K562 (cell line): ENCODE data around the gene RTBDN. TPM values are rescaled to one million over a fixed set of nuclear protein-coding genes. Genes with fewer than 3 reads are reported as not detected.

Experiments
- CBX1 ChIP-seq: sonication (generic); IDR thresholded peaks from 2 replicates; pipeline ENCODE4 v1.6.1; 2016; ENCODE audit warnings: antibody characterized with exemption, low read depth, mild to moderate bottlenecking
- CHD1 ChIP-seq: fragments of 200-600 bp; sonication (generic); IDR thresholded peaks from one replicate; pipeline ENCODE4 v1.6.1; 2012; ENCODE audit warnings: mild to moderate bottlenecking, moderate library complexity, low read length, inconsistent platforms
- CREB3 ChIP-seq: fragments of 450-650 bp; conservative IDR thresholded peaks from 2 replicates; pipeline ENCODE4 v1.6.1; 2016; ENCODE audit warnings: missing genetic modification characterization, low read depth, mild to moderate bottlenecking, missing compliant biosample characterization, moderate library complexity
- EHMT2 ChIP-seq: fragments of 450-650 bp; IDR thresholded peaks from 2 replicates; pipeline ENCODE4 v1.6.1; 2018; ENCODE audit warnings: antibody characterized with exemption
- ELK3 ChIP-seq: fragments of 450-650 bp; formaldehyde crosslinking; IDR thresholded peaks from 2 replicates; pipeline ENCODE4 v1.4.0; 2020; ENCODE audit warnings: mild to moderate bottlenecking
- GMEB1 ChIP-seq: fragments of 250-450 bp; sonication (Bioruptor Pico); IDR thresholded peaks from 2 replicates; pipeline ENCODE4 v1.4.0; 2020; ENCODE audit warnings: mild to moderate bottlenecking
- ILF3 ChIP-seq: fragments of 450-650 bp; IDR thresholded peaks from 2 replicates; pipeline ENCODE4 v1.6.1; 2018; ENCODE audit warnings: antibody characterized with exemption, mild to moderate bottlenecking, moderate library complexity, borderline replicate concordance
- KDM2B ChIP-seq: fragments of 250-450 bp; sonication (Bioruptor Pico); IDR thresholded peaks from 2 replicates; pipeline ENCODE4 v1.8.0; 2021; ENCODE audit warnings: mild to moderate bottlenecking, moderate library complexity
- MXI1 ChIP-seq: IDR thresholded peaks from 2 replicates; pipeline ENCODE4 v1.6.1; 2011; ENCODE audit warnings: low read depth, mild to moderate bottlenecking, improper control_type of control experiment, low read length
- POLR2B ChIP-seq: fragments of 450-650 bp; IDR thresholded peaks from 2 replicates; pipeline ENCODE4 v1.6.1; 2018; ENCODE audit warnings: low read depth; ENCODE audit not compliant: partially characterized antibody
- RAD51 ChIP-seq: fragments of 450-650 bp; IDR thresholded peaks from 2 replicates; pipeline ENCODE4 v1.7.1; 2016; ENCODE audit warnings: low read depth, mild to moderate bottlenecking, borderline replicate concordance
- RBM22 ChIP-seq: fragments of 200-400 bp; formaldehyde crosslinking; IDR thresholded peaks from 2 replicates; pipeline ENCODE4 v1.6.1; 2018; ENCODE audit warnings: low read length, low read depth; ENCODE audit not compliant: poor library complexity, severe bottlenecking
- SMARCA5 ChIP-seq: fragments of 450-650 bp; IDR thresholded peaks from 2 replicates; pipeline ENCODE4 v1.6.1; 2016
- SPI1 ChIP-seq: IDR thresholded peaks from 2 replicates; pipeline ENCODE4 v1.6.1; 2011; ENCODE audit warnings: low read depth, low read length, control low read depth, borderline replicate concordance
- SREBF1 ChIP-seq: fragments of 150-350 bp; IDR thresholded peaks from 2 replicates; pipeline ENCODE4 v1.6.1; 2014; ENCODE audit warnings: antibody characterized with exemption, low read depth, low read length, borderline replicate concordance
- TAF7 ChIP-seq: fragments of 450-650 bp; IDR thresholded peaks from 2 replicates; pipeline ENCODE4 v1.6.1; 2016; ENCODE audit warnings: missing genetic modification characterization, missing compliant biosample characterization
- ZBTB17 ChIP-seq: fragments of 450-650 bp; formaldehyde crosslinking; IDR thresholded peaks from 2 replicates; pipeline ENCODE4 v1.4.0; 2020; ENCODE audit warnings: mild to moderate bottlenecking
- ZBTB26 ChIP-seq: fragments of 450-650 bp; formaldehyde crosslinking; IDR thresholded peaks from 2 replicates; pipeline ENCODE4 v1.4.0; 2022; ENCODE audit warnings: missing genetic modification characterization
- ZBTB34 ChIP-seq: fragments of 250-450 bp; sonication (Bioruptor Pico); IDR thresholded peaks from 2 replicates; pipeline ENCODE4 v1.8.0; 2021; ENCODE audit warnings: mild to moderate bottlenecking, moderate library complexity
- ZC3H8 ChIP-seq: fragments of 450-650 bp; IDR thresholded peaks from 2 replicates; pipeline ENCODE4 v1.6.1; 2017
- ZFPM2 ChIP-seq: fragments of 250-450 bp; sonication (Bioruptor Pico); IDR thresholded peaks from 2 replicates; pipeline ENCODE4 v1.5.1; 2022; ENCODE audit warnings: mild to moderate bottlenecking
- ZNF184 ChIP-seq: sonication (generic); formaldehyde crosslinking; IDR thresholded peaks from 2 replicates; pipeline ENCODE4 v1.5.0; 2020; ENCODE audit warnings: missing genetic modification reagents
- ZNF212 ChIP-seq: fragments of 450-650 bp; formaldehyde crosslinking; IDR thresholded peaks from 2 replicates; pipeline ENCODE4 v1.4.0; 2020; ENCODE audit warnings: mild to moderate bottlenecking
- ZNF583 ChIP-seq: fragments of 250-450 bp; sonication (Bioruptor Pico); IDR thresholded peaks from 2 replicates; pipeline ENCODE4 v1.4.0; 2020
- ZNF668 ChIP-seq: fragments of 250-450 bp; sonication (Bioruptor Pico); IDR thresholded peaks from 2 replicates; pipeline ENCODE4 v1.8.0; 2022; ENCODE audit warnings: mild to moderate bottlenecking, inconsistent platforms
- polyA plus RNA-seq, 8 experiments: library from polyadenylated mRNA; depleted of rRNA in 4 of 8; stranded (reverse) in 5 of 8; unstranded in 3 of 8; fragments of >200 nt; fragmentation: Nextera tagmentation in 2 of 8; fragmentation: Illumina TruSeq in 1 of 8; extraction: Ambion mirVana in 2 of 8; extraction: Trizol in 1 of 8; gene quantifications; 2 replicates each; pipeline versions ENCODE4 v1.2.1 to v1.2.3, GENCODE V29; 2011 to 2014; ENCODE audit warnings: inconsistent platforms in 1 of 8, missing spikeins in 1 of 8
- total RNA-seq, 7 experiments: library from RNA; depleted of rRNA in 6 of 7; stranded (reverse); fragments of >200 nt in 6 of 7; fragmentation: Illumina TruSeq in 2 of 7; extraction: Trizol in 2 of 7; gene quantifications; 2 replicates each; pipeline versions ENCODE4 v1.2.1 to v1.2.3, GENCODE V29; 2011 to 2021; ENCODE audit warnings: low replicate concordance in 1 of 7

Gene RTBDN
- total and polyA plus RNA-seq, 9 of the 15 experiments (the other 6 are each of a cell fraction or from before 2014, with no cell fraction given) = 0.20 to 2.3 (median 0.72) TPM; not detected in 1

- no peak for TF ChIP-seq ZC3H8
- no peak for TF ChIP-seq CHD1
- TF ChIP-seq ZBTB26 = no peak; the same call in 1 of the 2 replicates
- TF ChIP-seq ZBTB34 (CRISPR knock-in tag) = 0 out of 2 replicates have a peak, but pooled peaks have one; percentile 43
- TF ChIP-seq ZNF184 = no peak
- no peak for TF ChIP-seq ZFPM2
- TF ChIP-seq RAD51 = no peak
- TF ChIP-seq ELK3 (CRISPR knock-in tag) = no peak
- no peak for TF ChIP-seq SMARCA5
- no peak for TF ChIP-seq EHMT2
- TF ChIP-seq CBX1 = no peak
- no peak for TF ChIP-seq POLR2B
- TF ChIP-seq SPI1 = no peak
- no peak for TF ChIP-seq TAF7 (tag)
- no peak for TF ChIP-seq MXI1
- peak; percentile 94 for TF ChIP-seq ZNF668 (CRISPR knock-in tag)
- peak; percentile 92 for TF ChIP-seq CREB3
- no peak for TF ChIP-seq SREBF1
- no peak for TF ChIP-seq KDM2B
- peak; percentile 92 for TF ChIP-seq ZNF583 (CRISPR knock-in tag)
- peak; percentile 74 for TF ChIP-seq ZBTB17 (CRISPR knock-in tag)
- TF ChIP-seq ZNF212 (CRISPR knock-in tag) = peak; percentile 37; the same call in 1 of the 2 replicates
- no peak for TF ChIP-seq ILF3
- TF ChIP-seq GMEB1 = no peak
- TF ChIP-seq RBM22 = no peak
Observed at GRCh38 chr19:12882589-12882988, 48.2 kb upstream of the RTBDN start (continued).
